K562 (cell line): ENCODE results near the gene FAF2. TPM values are rescaled to one million over a fixed set of nuclear protein-coding genes. Genes with fewer than 3 reads are reported as not detected.
A peak's percentile ranks its signal among the peaks of the same experiment; 100 is the strongest.

ENCODE experiments used
- ATAC-seq: fragments of 200-7000 bp; cut with Tn5 transposase; 3 replicates; pipeline ENCODE4 v1.9.1; 2020; ENCODE audit warnings: moderate library complexity
- BruUV-seq: library from RNA; stranded (reverse); fragments of 400-500 nt; replicated peaks from 2 replicates; lab custom pipeline; 2021; lab: Mats Ljungman, UMichigan
- CTCF ChIA-PET: fragments of 300-600 bp; formaldehyde crosslinking; extraction: SDS; loops from one replicate; lab custom pipeline; 2021; ENCODE audit warnings: low intra/inter-chr PET ratio; lab: Yijun Ruan, JAX
- POLR2A ChIA-PET: fragments of 300-600, 350-650 bp; sonication (Branson Sonifier 250); formaldehyde crosslinking; extraction: SDS; loops from one replicate; lab custom pipeline; 2021; ENCODE audit warnings: antibody characterized with exemption, inconsistent platforms; lab: Yijun Ruan, JAX
- DNase-seq, 4 experiments: peaks; one replicate each; pipeline versions ENCODE4 v3.0.0 to v3.0.0-alpha.2; 2011 to 2018; ENCODE audit warnings: low spot score in 3 of 4, mixed read lengths in 3 of 4; ENCODE audit errors: extremely low read depth in 1 of 4
- FAIRE-seq: peaks from 2 replicates; lab custom pipeline; 2011; peaks lifted over from hg19 to GRCh38; lab: Jason Lieb, UNC
- H2AFZ ChIP-seq: 2 replicates; pipeline ENCODE4 v1.6.0; 2011; ENCODE audit warnings: low read depth, low read length, control low read depth, inconsistent platforms
- H3K27ac ChIP-seq: fragments of 200-600 bp; 3 replicates; pipeline ENCODE4 v1.8.0; 2011; ENCODE audit warnings: low read depth, mild to moderate bottlenecking, control low read depth, inconsistent platforms, low read length, moderate library complexity, mixed read lengths; ENCODE audit errors: extremely low read depth
- H3K27me3 ChIP-seq, 2 experiments: fragments of 300-600 bp in 1 of 2; 2 replicates in 1 of 2; 3 replicates in 1 of 2; pipeline versions ENCODE4 v1.6.0 to v1.8.0; 2011; ENCODE audit warnings: inconsistent platforms in 2 of 2, low read length in 2 of 2, mild to moderate bottlenecking in 1 of 2, mixed read lengths in 1 of 2, moderate library complexity in 1 of 2; ENCODE audit not compliant: control insufficient read depth in 2 of 2, insufficient read depth in 2 of 2
- H3K36me3 ChIP-seq: fragments of 300-600 bp; 3 replicates; pipeline ENCODE4 v1.8.0; 2011; ENCODE audit warnings: mild to moderate bottlenecking, low read length, inconsistent platforms; ENCODE audit not compliant: control insufficient read depth, insufficient read depth
- H3K4me1 ChIP-seq, 2 experiments: fragments of 200-600 bp in 1 of 2; replicated peaks in 1 of 2; 2 replicates in 1 of 2; 3 replicates in 1 of 2; pipeline versions ENCODE4 v1.5.1 to v1.8.0; 2011; ENCODE audit warnings: inconsistent platforms in 2 of 2, low read length in 2 of 2, mild to moderate bottlenecking in 1 of 2, mixed read lengths in 1 of 2, moderate library complexity in 1 of 2; ENCODE audit not compliant: control insufficient read depth in 2 of 2, insufficient read depth in 2 of 2
- H3K4me2 ChIP-seq: 2 replicates; pipeline ENCODE4 v1.6.1; 2011; ENCODE audit warnings: low read length, control low read depth, inconsistent platforms, mixed read lengths; ENCODE audit not compliant: insufficient read depth
- H3K4me3 ChIP-seq: fragments of 200-600 bp; sonication (generic), shearing (Covaris generic); 2 replicates; pipeline ENCODE4 v1.5.1; 2016; ENCODE audit warnings: control low read depth, inconsistent platforms
- H3K79me2 ChIP-seq: fragments of 200-600 bp; 3 replicates; pipeline ENCODE4 v1.8.0; 2011; ENCODE audit warnings: low read length, inconsistent platforms; ENCODE audit not compliant: control insufficient read depth, insufficient read depth
- H3K9ac ChIP-seq, 2 experiments: 2 replicates each; pipeline versions ENCODE4 v1.6.0 to v1.6.1; 2011; ENCODE audit warnings: low read depth in 2 of 2, low read length in 2 of 2, control low read depth in 1 of 2, inconsistent platforms in 1 of 2, mild to moderate bottlenecking in 1 of 2, mixed read lengths in 1 of 2; ENCODE audit not compliant: insufficient read depth in 1 of 2
- H3K9me1 ChIP-seq: one replicate; pipeline ENCODE4 v1.6.0; 2011; ENCODE audit warnings: inconsistent platforms, mild to moderate bottlenecking, low read length, moderate library complexity; ENCODE audit not compliant: control insufficient read depth, insufficient read depth
- H3K9me3 ChIP-seq: replicated peaks from 2 replicates; pipeline ENCODE4 v1.5.1; 2011; ENCODE audit warnings: low read depth, low read length, inconsistent platforms; ENCODE audit not compliant: control insufficient read depth, insufficient read depth
- H4K20me1 ChIP-seq: replicated peaks from 2 replicates; pipeline ENCODE4 v1.6.1; 2011; ENCODE audit warnings: low read length, inconsistent platforms, mixed read lengths; ENCODE audit not compliant: control insufficient read depth, insufficient read depth
- CSDE1 ChIP-seq, 2 experiments: fragments of 450-650 bp; IDR thresholded peaks; 2 replicates each; pipeline ENCODE4 v1.6.1; 2016; ENCODE audit warnings: mild to moderate bottlenecking in 1 of 2
- KHSRP ChIP-seq: fragments of 450-650 bp; IDR thresholded peaks from 2 replicates; pipeline ENCODE4 v1.6.1; 2017
- MEIS2 ChIP-seq: fragments of 450-650 bp; IDR thresholded peaks from 2 replicates; pipeline ENCODE4 v1.6.1; 2014; ENCODE audit warnings: mild to moderate bottlenecking; ENCODE audit not compliant: partially characterized antibody
- NFXL1 ChIP-seq: fragments of 450-650 bp; formaldehyde crosslinking; IDR thresholded peaks from 2 replicates; pipeline ENCODE4 v1.4.0; 2021; ENCODE audit warnings: mild to moderate bottlenecking
- PATZ1 ChIP-seq: fragments of 250-450 bp; sonication (Bioruptor Pico); IDR thresholded peaks from 2 replicates; pipeline ENCODE4 v1.5.0; 2020; ENCODE audit warnings: mild to moderate bottlenecking, borderline replicate concordance
- POLR2A ChIP-seq: fragments of 450-650 bp; conservative IDR thresholded peaks from 2 replicates; pipeline ENCODE4 v1.6.1; 2016
- POLR2AphosphoS2 ChIP-seq: IDR thresholded peaks from 2 replicates; pipeline ENCODE4 v1.6.1; 2012; ENCODE audit warnings: low read length, improper control_type of control experiment
- POLR2AphosphoS5 ChIP-seq: IDR thresholded peaks from 2 replicates; pipeline ENCODE4 v1.6.1; 2011; ENCODE audit warnings: mild to moderate bottlenecking, low read depth, low read length, moderate library complexity; ENCODE audit not compliant: control insufficient read depth, insufficient read depth
- THRB ChIP-seq: fragments of 450-650 bp; formaldehyde crosslinking; conservative IDR thresholded peaks from 2 replicates; pipeline ENCODE4 v1.4.0; 2022; ENCODE audit warnings: mild to moderate bottlenecking, missing genetic modification characterization
- ZNF699 ChIP-seq: fragments of 250-450 bp; sonication (Bioruptor Pico); IDR thresholded peaks from 2 replicates; pipeline ENCODE4 v1.8.0; 2021; ENCODE audit warnings: mild to moderate bottlenecking, moderate library complexity; ENCODE audit not compliant: insufficient replicate concordance
- WGBS: fragments of 100-300 bp; shearing (Covaris generic); methylation state at CpG from one replicate; pipeline ENCODE4 v1.1.6; 2016; ENCODE audit warnings: low coverage, mixed read lengths; ENCODE audit not compliant: insufficient coverage; ENCODE audit errors: missing lambda C conversion rate; 5-methylcytosine and 5-hydroxymethylcytosine counted together
- in situ Hi-C: fragments of 300-500 bp; cut with MboI; formaldehyde crosslinking; loops from 4 replicates; pipeline ENCODE4 v1.15.0; 2018; ENCODE audit warnings: inconsistent platforms, mixed read lengths
- intact Hi-C: fragments of 100-400 bp; cut with micrococcal nuclease; formaldehyde crosslinking; loops from 2 replicates; pipeline ENCODE4 v1.14.2; 2022
- polyA plus RNA-seq, 8 experiments: library from polyadenylated mRNA; depleted of rRNA in 4 of 8; stranded (reverse) in 5 of 8; unstranded in 3 of 8; fragments of >200 nt; fragmentation: Nextera tagmentation in 2 of 8; fragmentation: Illumina TruSeq in 1 of 8; extraction: Ambion mirVana in 2 of 8; extraction: Trizol in 1 of 8; gene quantifications; 2 replicates each; pipeline versions ENCODE4 v1.2.1 to v1.2.3, GENCODE V29; 2011 to 2014; ENCODE audit warnings: inconsistent platforms in 1 of 8, missing spikeins in 1 of 8
- total RNA-seq, 7 experiments: library from RNA; depleted of rRNA in 6 of 7; stranded (reverse); fragments of >200 nt in 6 of 7; fragmentation: Illumina TruSeq in 2 of 7; extraction: Trizol in 2 of 7; gene quantifications; 2 replicates each; pipeline versions ENCODE4 v1.2.1 to v1.2.3, GENCODE V29; 2011 to 2021; ENCODE audit warnings: low replicate concordance in 1 of 7
- TF ChIP-seq, protein P1 (sequence below): fragments of 450-650 bp; IDR thresholded peaks from 2 replicates; pipeline ENCODE4 v1.6.1; 2017; ENCODE audit warnings: mild to moderate bottlenecking, moderate library complexity

The FAF2 gene
- total and polyA plus RNA-seq, 9 of the 15 experiments (the other 6 are each of a cell fraction or from before 2014, with no cell fraction given): 25.0 to 44.6 (median 36.1) TPM

GRCh38 chr5:176507911-176508310, 59.7 kb downstream of the FAF2 start:
- no peaks in the 10 kb centered on the region for H4K20me1 ChIP-seq
- H3K27me3 ChIP-seq: no peaks in the 10 kb centered on the region
- H3K9me1 ChIP-seq: no peaks in the 10 kb centered on the region
- H3K4me1 ChIP-seq: no peaks in the 10 kb centered on the region
- no peak overlapping the region for H2AFZ ChIP-seq
- in situ Hi-C loops: no loop called here
- H3K9ac ChIP-seq: no peak overlapping the region
- H3K36me3 ChIP-seq: peaks cover 62% of the 10 kb centered on the region; the same call in 2 of the 3 replicates
- no peak for TF ChIP-seq KHSRP
- TF ChIP-seq POLR2AphosphoS5: 0 out of 2 replicates have a peak, but pooled peaks have one; percentile 33
- POLR2A ChIA-PET: interaction anchor here (0.7 to 1.5 kb wide), 2 partner anchors 14 to 23 kb away, joined by 3 read pairs; no protein-coding TSS in a partner anchor
- ATAC-seq (no peak), FAIRE-seq (no peak), DNase-seq (no peak)
- intact Hi-C loops: no loop called here
- 83% methylated on average over 2 of the region's 2 CpGs for WGBS
- no peak overlapping the region for H3K4me2 ChIP-seq
- H3K9me3 ChIP-seq: no peaks in the 10 kb centered on the region
- CTCF ChIA-PET: no interaction called here
- no peak overlapping the region for H3K4me3 ChIP-seq
- BruUV-seq: no TSS peak
- H3K79me2 ChIP-seq: no peaks in the 10 kb centered on the region
- H3K27ac ChIP-seq: no peak overlapping the region

DNA sequence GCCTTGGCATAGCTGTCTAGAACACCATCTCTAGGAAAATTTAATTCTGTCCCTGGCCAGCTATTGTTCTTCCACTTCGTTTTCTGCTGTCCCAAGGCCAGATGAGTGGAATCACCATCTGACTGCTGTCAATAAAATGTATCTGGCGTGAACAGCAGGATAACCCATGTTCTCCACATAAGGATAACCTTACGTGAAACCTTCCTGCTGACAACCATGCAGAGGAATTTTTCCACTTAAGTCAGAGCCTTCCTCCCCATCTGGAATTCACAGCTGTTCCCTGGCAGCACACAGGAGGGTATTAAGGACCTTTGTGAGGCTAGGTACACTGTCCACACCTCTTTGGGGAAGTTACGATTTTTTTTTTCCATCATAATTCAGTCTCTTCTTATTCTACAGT, 60.4 kb downstream of the FAF2 start:
- DNase-seq: no peak
- H3K9me3 ChIP-seq: no peaks in the 10 kb centered on the region
- H4K20me1 ChIP-seq: no peaks in the 10 kb centered on the region
- no peak for ATAC-seq
- H3K4me1 ChIP-seq: peaks cover 0 to under 1% of the 10 kb centered on the region in 2 experiments; a peak in 1 of 5 replicates
- H3K9me1 ChIP-seq: no peaks in the 10 kb centered on the region
- POLR2A ChIA-PET: interaction anchor here (1.5 kb wide), 1 partner anchor 24 kb away, joined by 3 read pairs; no protein-coding TSS in a partner anchor
- BruUV-seq: no TSS peak
- in situ Hi-C loops: no loop called here
- H3K36me3 ChIP-seq: peaks cover 56% of the 10 kb centered on the region; the same call in 2 of the 3 replicates
- H3K79me2 ChIP-seq: no peaks in the 10 kb centered on the region
- H3K27ac ChIP-seq: no peak overlapping the region
- TF ChIP-seq THRB (CRISPR knock-in tag): no peak
- peak; percentile 32; the same call in 1 of the 2 replicates for TF ChIP-seq POLR2AphosphoS2
- no peak for TF ChIP-seq PATZ1 (CRISPR knock-in tag)
- 0 out of 2 replicates have a peak, but pooled peaks have one; percentile 14 for TF ChIP-seq POLR2A
- TF ChIP-seq MEIS2: no peak
- TF ChIP-seq ZNF699 (CRISPR knock-in tag): no peak
- no peak for TF ChIP-seq CSDE1 (IDR thresholded peaks at IDR 0.05)
- TF ChIP-seq NFXL1 (CRISPR knock-in tag): no peak
- TF ChIP-seq, protein P1, sequence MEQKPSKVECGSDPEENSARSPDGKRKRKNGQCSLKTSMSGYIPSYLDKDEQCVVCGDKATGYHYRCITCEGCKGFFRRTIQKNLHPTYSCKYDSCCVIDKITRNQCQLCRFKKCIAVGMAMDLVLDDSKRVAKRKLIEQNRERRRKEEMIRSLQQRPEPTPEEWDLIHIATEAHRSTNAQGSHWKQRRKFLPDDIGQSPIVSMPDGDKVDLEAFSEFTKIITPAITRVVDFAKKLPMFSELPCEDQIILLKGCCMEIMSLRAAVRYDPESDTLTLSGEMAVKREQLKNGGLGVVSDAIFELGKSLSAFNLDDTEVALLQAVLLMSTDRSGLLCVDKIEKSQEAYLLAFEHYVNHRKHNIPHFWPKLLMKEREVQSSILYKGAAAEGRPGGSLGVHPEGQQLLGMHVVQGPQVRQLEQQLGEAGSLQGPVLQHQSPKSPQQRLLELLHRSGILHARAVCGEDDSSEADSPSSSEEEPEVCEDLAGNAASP: no peak
- no peak overlapping the region for H3K4me3 ChIP-seq
- intact Hi-C loops: no loop called here
- H3K4me2 ChIP-seq: no peak overlapping the region
- H2AFZ ChIP-seq: no peak overlapping the region
- H3K27me3 ChIP-seq: no peaks in the 10 kb centered on the region
- 94% methylated on average over 4 of the region's 4 CpGs for WGBS
- no peak overlapping the region for H3K9ac ChIP-seq
- CTCF ChIA-PET: no interaction called here
- no peak for FAIRE-seq
